Testis (tissue), 3 donors: Measurements from ENCODE around the gene EGFR. TPM values are rescaled to one million over a fixed set of nuclear protein-coding genes. Genes with fewer than 3 reads are reported as not detected.

Experiments
- DNase-seq: peaks from one replicate; pipeline ENCODE4 v3.0.0-alpha.2; 2019
- H3K27ac ChIP-seq, 2 donors: fragments of 200-600 bp; sonication (generic); one replicate each; pipeline ENCODE4 v1.5.1; 2019
- H3K27me3 ChIP-seq: fragments of 200-600 bp; sonication (generic); one replicate; pipeline ENCODE4 v1.5.1; 2019
- H3K36me3 ChIP-seq: fragments of 200-600 bp; sonication (generic); one replicate; pipeline ENCODE4 v1.5.1; 2017; ENCODE audit warnings: low read depth; ENCODE audit errors: missing control alignments
- H3K4me1 ChIP-seq: fragments of 200-600 bp; sonication (generic); one replicate; pipeline ENCODE4 v1.5.1; 2019
- H3K4me3 ChIP-seq, 2 donors: fragments of 200-600 bp; sonication (generic); one replicate each; pipeline ENCODE4 v1.5.1; 2017 to 2019
- H3K9me3 ChIP-seq: fragments of 200-600 bp; sonication (generic); one replicate; pipeline ENCODE4 v1.5.1; 2017
- POLR2A ChIP-seq: fragments of 450-650 bp; IDR thresholded peaks from one replicate; pipeline ENCODE4 v1.6.1; 2017; ENCODE audit warnings: antibody characterized with exemption, mild to moderate bottlenecking, moderate library complexity
- WGBS, 2 donors: methylation state at CpG; one replicate each; pipeline ENCODE4 v1.1.5; 2018; 5-methylcytosine and 5-hydroxymethylcytosine counted together
- intact Hi-C: fragments of 100-400 bp; cut with DNase I; formaldehyde crosslinking; loops from one replicate; pipeline ENCODE4 v1.15.1; 2023; ENCODE audit warnings: low total_unique reads
- polyA plus RNA-seq: library from polyadenylated mRNA; stranded (reverse); fragments of 350-450 nt; fragmentation: Illumina TruSeq; extraction: RNeasy Lipid Tissue Mini Kit (QIAGEN cat#74804); gene quantifications from one replicate; pipeline ENCODE4 v1.2.3, GENCODE V29; 2014; ENCODE audit warnings: low read depth, low replicate concordance; ENCODE audit not compliant: insufficient read depth
- total RNA-seq, 2 donors: library from RNA; depleted of rRNA; stranded (reverse); fragments of >200 nt; gene quantifications; one replicate each; pipeline ENCODE4 v1.2.3, GENCODE V29; 2016
- TF ChIP-seq, protein P1 (sequence below), 3 experiments: fragments of 450-650 bp in 2 of 3; fragments of 200-600 bp in 1 of 3; sonication (generic) in 1 of 3; IDR thresholded peaks; one replicate each; pipeline ENCODE4 v1.5.1; 2016 to 2019; ENCODE audit warnings: antibody characterized with exemption in 3 of 3, mild to moderate bottlenecking in 2 of 3, moderate library complexity in 1 of 3

EGFR gene
- total and polyA plus RNA-seq, 3 donors from 2014 or later, result 11.0 to 45.0 (median 18.2) TPM

DNA sequence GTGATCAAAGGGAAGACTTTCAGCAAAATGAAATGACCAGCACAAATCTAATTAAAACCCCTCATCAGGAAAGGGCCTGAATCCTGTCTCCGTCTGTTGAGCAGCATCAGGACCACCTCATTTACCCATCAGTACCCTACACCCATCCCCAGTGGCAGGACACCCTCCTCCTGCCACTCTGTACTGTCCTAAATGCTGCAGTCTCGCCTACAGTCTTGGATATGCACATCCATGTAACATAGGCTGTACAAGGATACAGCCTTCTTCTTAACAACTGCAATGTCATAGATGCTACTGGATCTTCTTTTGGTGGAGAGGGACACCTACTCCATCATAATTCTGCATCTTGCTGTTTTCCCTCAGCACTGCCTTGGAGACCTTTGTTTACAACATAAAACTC is 206.0 kb downstream of the EGFR start:
- no peak overlapping the region for H3K4me3 ChIP-seq
- no peaks in the 10 kb centered on the region for H3K9me3 ChIP-seq
- WGBS, 2 donors, result 90 to 96% methylated on average over 2 of the region's 2 CpGs
- no peak for TF ChIP-seq POLR2A
- TF ChIP-seq, protein P1, sequence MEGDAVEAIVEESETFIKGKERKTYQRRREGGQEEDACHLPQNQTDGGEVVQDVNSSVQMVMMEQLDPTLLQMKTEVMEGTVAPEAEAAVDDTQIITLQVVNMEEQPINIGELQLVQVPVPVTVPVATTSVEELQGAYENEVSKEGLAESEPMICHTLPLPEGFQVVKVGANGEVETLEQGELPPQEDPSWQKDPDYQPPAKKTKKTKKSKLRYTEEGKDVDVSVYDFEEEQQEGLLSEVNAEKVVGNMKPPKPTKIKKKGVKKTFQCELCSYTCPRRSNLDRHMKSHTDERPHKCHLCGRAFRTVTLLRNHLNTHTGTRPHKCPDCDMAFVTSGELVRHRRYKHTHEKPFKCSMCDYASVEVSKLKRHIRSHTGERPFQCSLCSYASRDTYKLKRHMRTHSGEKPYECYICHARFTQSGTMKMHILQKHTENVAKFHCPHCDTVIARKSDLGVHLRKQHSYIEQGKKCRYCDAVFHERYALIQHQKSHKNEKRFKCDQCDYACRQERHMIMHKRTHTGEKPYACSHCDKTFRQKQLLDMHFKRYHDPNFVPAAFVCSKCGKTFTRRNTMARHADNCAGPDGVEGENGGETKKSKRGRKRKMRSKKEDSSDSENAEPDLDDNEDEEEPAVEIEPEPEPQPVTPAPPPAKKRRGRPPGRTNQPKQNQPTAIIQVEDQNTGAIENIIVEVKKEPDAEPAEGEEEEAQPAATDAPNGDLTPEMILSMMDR (IDR thresholded peaks at IDR 0.05), result no peak
- intact Hi-C loops, result no loop called here
- H3K27ac ChIP-seq, result no peak overlapping the region
- H3K4me1 ChIP-seq, result no peaks in the 10 kb centered on the region
- H3K36me3 ChIP-seq, result no peaks in the 10 kb centered on the region
- no peaks in the 10 kb centered on the region for H3K27me3 ChIP-seq
- DNase-seq, result no peak

DNA sequence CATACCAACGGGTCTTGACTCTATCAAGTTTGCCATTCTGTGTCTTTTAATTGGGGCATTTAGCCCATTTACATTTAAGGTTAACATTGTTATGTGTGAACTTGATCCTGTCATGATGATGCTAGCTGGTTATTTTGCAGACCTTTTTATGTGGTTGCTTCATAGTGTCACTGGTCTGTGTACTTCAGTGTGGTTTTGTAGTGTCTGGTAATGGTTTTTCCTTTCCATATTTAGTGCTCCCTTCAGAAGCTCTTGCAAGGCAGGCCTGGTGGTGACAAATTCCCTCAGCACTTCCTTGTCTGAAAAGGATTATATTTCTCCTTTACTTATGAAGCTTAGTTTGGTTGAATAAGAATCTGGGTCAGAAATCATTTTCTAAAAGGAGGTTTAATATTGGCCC is 211.2 kb downstream of the EGFR start:
- intact Hi-C loops, result no loop called here
- H3K36me3 ChIP-seq, result no peaks in the 10 kb centered on the region
- H3K9me3 ChIP-seq, result no peaks in the 10 kb centered on the region
- no peak for TF ChIP-seq POLR2A
- TF ChIP-seq, protein P1 (IDR thresholded peaks at IDR 0.05), result no peak
- WGBS, 2 donors, result 77 to 85% methylated on average over 1 of the region's 1 CpG
- H3K27me3 ChIP-seq, result no peaks in the 10 kb centered on the region
- DNase-seq, result no peak
- no peaks in the 10 kb centered on the region for H3K4me1 ChIP-seq
- H3K4me3 ChIP-seq, result no peak overlapping the region
- H3K27ac ChIP-seq, result no peak overlapping the region

DNA sequence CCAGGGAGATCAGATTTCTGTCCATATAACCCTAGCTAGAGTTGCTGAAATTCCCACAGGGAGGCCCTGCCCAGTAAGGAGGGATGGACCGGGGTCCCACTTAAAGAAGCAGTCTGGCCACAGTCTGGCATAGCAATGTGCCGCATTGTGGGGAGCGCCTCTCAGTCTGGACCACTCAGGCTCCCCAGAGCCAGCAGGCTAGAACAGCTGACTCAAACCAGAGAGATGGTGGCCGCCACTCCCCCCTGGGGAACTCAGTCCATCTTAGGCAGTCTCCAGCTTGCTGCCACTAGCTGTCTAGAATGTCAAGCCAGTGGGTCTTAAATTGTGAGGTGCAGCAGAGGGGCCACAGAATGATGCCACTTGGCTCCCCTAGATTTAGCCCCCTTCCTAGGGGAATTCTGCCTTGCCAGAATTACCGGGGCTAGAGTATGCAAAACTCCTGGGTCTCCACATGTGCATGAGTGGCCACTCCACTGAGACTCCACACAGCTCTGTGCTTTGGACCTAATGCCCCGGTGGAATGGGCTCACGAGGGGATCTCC is 213.0 kb downstream of the EGFR start:
- Histone ChIP-seq H3K4me1 (no peaks in the 10 kb centered on the region), H3K36me3 (no peaks in the 10 kb centered on the region), H3K9me3 (no peaks in the 10 kb centered on the region), H3K27ac (no peak overlapping the region), H3K4me3 (no peak overlapping the region), H3K27me3 (no peaks in the 10 kb centered on the region)
- no peak for DNase-seq
- no peak for TF ChIP-seq POLR2A
- TF ChIP-seq, protein P1 (IDR thresholded peaks at IDR 0.05), result no peak
- 88 to 92% methylated on average over 3 to 7 of the region's 7 CpGs for WGBS, 2 donors
- intact Hi-C loops, result no loop called here

DNA sequence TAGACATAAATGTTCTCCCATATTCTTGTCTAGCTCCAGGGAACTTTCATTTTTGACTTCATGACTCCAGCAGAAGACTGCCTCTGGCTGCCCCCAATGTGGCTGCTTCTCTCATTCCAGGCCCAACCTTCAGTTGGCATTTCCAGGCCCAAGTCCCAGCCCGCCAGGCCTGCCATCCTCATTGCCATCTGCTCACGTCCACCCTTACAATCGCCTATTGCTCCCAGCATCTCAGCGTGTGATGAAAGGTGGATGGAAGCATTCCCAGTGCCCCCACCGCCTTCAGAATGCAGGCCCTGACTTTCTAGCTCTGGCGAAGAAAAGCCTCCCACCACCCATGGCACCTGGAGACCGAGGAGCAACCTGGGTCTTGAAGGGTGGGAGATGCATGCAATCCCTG is 214.2 kb downstream of the EGFR start:
- no peaks in the 10 kb centered on the region for H3K4me1 ChIP-seq
- H3K4me3 ChIP-seq, result no peak overlapping the region
- TF ChIP-seq POLR2A, result no peak
- TF ChIP-seq, protein P1 (IDR thresholded peaks at IDR 0.05), result no peak
- H3K36me3 ChIP-seq, result no peaks in the 10 kb centered on the region
- WGBS, 2 donors, result 96 to 97% methylated on average over 6 to 7 of the region's 7 CpGs
- no peak overlapping the region for H3K27ac ChIP-seq
- no peaks in the 10 kb centered on the region for H3K27me3 ChIP-seq
- no peaks in the 10 kb centered on the region for H3K9me3 ChIP-seq
- DNase-seq, result no peak
- intact Hi-C loops, result no loop called here

DNA sequence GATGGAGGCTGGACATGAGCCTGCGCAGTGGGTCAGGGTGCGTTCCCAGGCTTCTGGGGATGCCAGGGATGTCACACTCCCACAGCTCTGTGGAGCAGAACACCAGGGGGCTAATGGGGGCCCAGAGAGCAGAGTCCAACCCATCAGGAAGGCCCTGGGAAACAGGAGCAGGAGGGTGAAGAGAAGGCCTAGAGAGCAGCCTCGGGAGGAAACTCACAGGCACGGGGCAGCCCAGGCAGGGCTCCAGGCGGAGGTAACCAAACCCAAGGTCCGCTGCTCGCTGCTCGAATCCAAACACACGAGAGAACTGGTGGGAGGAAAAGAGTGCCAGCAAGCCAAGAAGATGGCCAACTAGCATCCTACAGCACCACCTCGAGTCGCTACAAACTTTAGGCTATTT is 215.6 kb downstream of the EGFR start:
- TF ChIP-seq, protein P1 (IDR thresholded peaks at IDR 0.05), result no peak
- no peak for TF ChIP-seq POLR2A
- no peak for DNase-seq
- no peaks in the 10 kb centered on the region for H3K27me3 ChIP-seq
- intact Hi-C loops, result no loop called here
- WGBS, 2 donors, result 69 to 71% methylated on average over 11 of the region's 11 CpGs
- H3K36me3 ChIP-seq, result no peaks in the 10 kb centered on the region
- H3K9me3 ChIP-seq, result no peaks in the 10 kb centered on the region
- no peak overlapping the region for H3K4me3 ChIP-seq
- no peaks in the 10 kb centered on the region for H3K4me1 ChIP-seq
- no peak overlapping the region for H3K27ac ChIP-seq
